Heart right ventricle (tissue), 16 donors: ENCODE results near the gene ULK1. TPM values are rescaled to one million over a fixed set of nuclear protein-coding genes. Genes with fewer than 3 reads are reported as not detected.

Experiments used
- ATAC-seq, 8 donors: fragments of 200-7000 bp; cut with Tn5 transposase; one replicate each; pipeline ENCODE4 v1.9.1; 2020; ENCODE audit warnings: mild to moderate bottlenecking in 8 of 8, moderate library complexity in 8 of 8, moderate number of reproducible peaks in 1 of 8
- DNase-seq, 2 donors: peaks; one replicate each; pipeline ENCODE4 v3.0.0-alpha.2; 2020
- H3K27ac ChIP-seq, 10 donors: fragments of 200-600 bp; sonication (generic) in 2 of 10; one replicate each; pipeline versions ENCODE4 v1.5.0 to v1.8.0; 2020 to 2022; ENCODE audit warnings: mild to moderate bottlenecking in 3 of 10
- H3K27me3 ChIP-seq, 7 donors: fragments of 200-600 bp; one replicate each; pipeline ENCODE4 v1.8.0; 2021 to 2022; ENCODE audit warnings: mild to moderate bottlenecking in 2 of 7
- H3K36me3 ChIP-seq, 9 donors: fragments of 200-600 bp; sonication (generic) in 1 of 9; one replicate each; pipeline versions ENCODE4 v1.5.0 to v1.8.0; 2020 to 2022; ENCODE audit warnings: mild to moderate bottlenecking in 2 of 9
- H3K4me1 ChIP-seq, 9 donors: fragments of 200-600 bp; sonication (generic) in 1 of 9; one replicate each; pipeline versions ENCODE4 v1.5.0 to v1.8.0; 2020 to 2022; ENCODE audit warnings: mild to moderate bottlenecking in 4 of 9
- H3K4me3 ChIP-seq, 10 donors: fragments of 200-600 bp; sonication (generic) in 2 of 10; one replicate each; pipeline versions ENCODE4 v1.5.0 to v1.8.0; 2020 to 2022; ENCODE audit warnings: mild to moderate bottlenecking in 7 of 10, moderate library complexity in 2 of 10
- H3K9me3 ChIP-seq, 11 donors: fragments of 200-600 bp in 10 of 11; sonication (generic) in 2 of 11; one replicate each; pipeline versions ENCODE4 v1.5.0 to v1.8.0; 2013 to 2022; ENCODE audit warnings: mild to moderate bottlenecking in 2 of 11, control low read depth in 1 of 11, moderate library complexity in 1 of 11
- CTCF ChIP-seq, 9 donors: fragments of 200-600 bp; sonication (generic) in 2 of 9; IDR thresholded peaks; one replicate each; pipeline versions ENCODE4 v1.5.0 to v1.8.0; 2021 to 2022; ENCODE audit warnings: antibody characterized with exemption in 9 of 9, mild to moderate bottlenecking in 5 of 9, moderate library complexity in 1 of 9
- WGBS, 2 donors: extraction: QIAGEN DNeasy Blood & Tissue Kit; methylation state at CpG; one replicate each; pipeline ENCODE4 v1.1.7; 2013; ENCODE audit warnings: inconsistent platforms in 1 of 2; 5-methylcytosine and 5-hydroxymethylcytosine counted together
- intact Hi-C, 10 donors: fragments of 100-400 bp; cut with DNase I; formaldehyde crosslinking; loops; one replicate each; pipeline versions ENCODE4 v1.11.1 to v1.14.2; 2022
- polyA plus RNA-seq, 2 donors: library from polyadenylated mRNA; stranded (reverse); fragments of 200-250 nt; gene quantifications; one replicate each; pipeline ENCODE4 v1.2.3, GENCODE V29; 2013
- total RNA-seq, 10 donors: library from RNA; stranded (reverse); fragmentation: NEBNext Ultra II Directional in 3 of 10; extraction: Animal tissue kit (Norgen Biotek cat#: 25700) in 3 of 10; gene quantifications; one replicate each; pipeline versions ENCODE4 v1.2.1 to v1.2.4, GENCODE V29; 2021 to 2023
- donor health status: Arrhythmogenic right ventricular cardiomyopathy.
- donor health status: ischemic (EF 13 %, LVEDD 7.1; RV severe dilation, severe dysfunction).
- donor health status: healthy with polysubstance abuse.
- donor health status: DM: no; HTN: yes; CAD: no.
- donor health status: DM: no; HTN: no; CAD: no.
- donor health status: ischemic (EF 25% LVEDD 6.9; RV normal size, moderate dysfunction).
- donor health status: ischemic (EF 25% LVEDD 5.7; RV mildly dilated, moderate dysfunction).
- donor health status: healthy.
- donor health status: DM: yes; HTN: yes; CAD: no.
- donor health status: Ischemic cardiomyopathy.
- donor health status: ischemic (EF 35%, LVEDD 5.7; RV mildly dilated, moderate dysfunction).
- donor health status: nonischemic (EF 11% LVEDD 7.7; RV severe dilation, severe dysfunction).
- donor health status: DM: yes; HTN: yes; CAD: no.
- donor health status: PGD.
- donor health status: ischemic (EF 29% LVEDD 5.4; RV normal size, mild dysfunction).
- donor health status: nonischemic (EF 23%, LVEDD 6.1; RV moderate dilation, normal function).

The ULK1 gene
- total and polyA plus RNA-seq, 12 donors, result 10.7 to 77.7 (median 48.6) TPM

- no peak overlapping the region for H3K27ac ChIP-seq
- ATAC-seq, result no peak
Measured at GRCh38 chr12:131905081-131905629, 10.7 kb downstream of the ULK1 start.

GRCh38 chr12:131905630-131906091 lies 11.2 kb downstream of the ULK1 start:
- ATAC-seq (no peak), DNase-seq (no peak)
- WGBS, 2 donors, result 87 to 89% methylated on average over 15 of the region's 15 CpGs
- no peak overlapping the region for H3K4me3 ChIP-seq
- intact Hi-C loops, result no loop called here
- peaks cover 0 to 46% (median 36%) of the 10 kb centered on the region in 9 donors for H3K36me3 ChIP-seq
- peaks cover 23 to 61% (median 45%) of the 10 kb centered on the region in 9 donors for H3K4me1 ChIP-seq
- no peak for TF ChIP-seq CTCF (IDR thresholded peaks at IDR 0.05)
- H3K27me3 ChIP-seq, result no peaks in the 10 kb centered on the region
- no peak overlapping the region for H3K27ac ChIP-seq
- no peaks in the 10 kb centered on the region for H3K9me3 ChIP-seq

More at GRCh38 chr12:131905081-131905629, 10.7 kb downstream of the ULK1 start:
- H3K27me3 ChIP-seq, result no peaks in the 10 kb centered on the region
- intact Hi-C loops, result no loop called here
- TF ChIP-seq CTCF (IDR thresholded peaks at IDR 0.05), result no peak
- 89% methylated on average over 13 of the region's 13 CpGs for WGBS, 2 donors
- no peak overlapping the region for H3K4me3 ChIP-seq
- H3K9me3 ChIP-seq, result no peaks in the 10 kb centered on the region
- DNase-seq, result no peak
- peaks cover 23 to 66% (median 50%) of the 10 kb centered on the region in 9 donors for H3K4me1 ChIP-seq
- H3K36me3 ChIP-seq, result peaks cover 0 to 44% (median 31%) of the 10 kb centered on the region in 9 donors

- Histone ChIP-seq H3K9me3 (no peaks in the 10 kb centered on the region), H3K36me3 (peaks cover 0 to 65% (median 49%) of the 10 kb centered on the region in 9 donors), H3K27ac (no peak overlapping the region), H3K27me3 (no peaks in the 10 kb centered on the region), H3K4me3 (no peak overlapping the region), H3K4me1 (peaks cover 16 to 57% (median 36%) of the 10 kb centered on the region in 9 donors)
- no peak for DNase-seq
- ATAC-seq, result no peak
- intact Hi-C loops, result no loop called here
- no peak for TF ChIP-seq CTCF (IDR thresholded peaks at IDR 0.05)
- WGBS, 2 donors, result 91 to 93% methylated on average over 30 to 31 of the region's 31 CpGs
Measured at GRCh38 chr12:131907379-131908091, 13.1 kb downstream of the ULK1 start.

GRCh38 chr12:131908092-131909080 lies 14.0 kb downstream of the ULK1 start:
- peaks cover 0 to 73% (median 49%) of the 10 kb centered on the region in 9 donors for H3K36me3 ChIP-seq
- no peaks in the 10 kb centered on the region for H3K27me3 ChIP-seq
- TF ChIP-seq CTCF (IDR thresholded peaks at IDR 0.05), result no peak
- 96 to 98% methylated on average over 92 to 96 of the region's 96 CpGs for WGBS, 2 donors
- intact Hi-C loops, result no loop called here
- H3K4me1 ChIP-seq, result peaks cover 13 to 57% (median 35%) of the 10 kb centered on the region in 9 donors
- H3K9me3 ChIP-seq, result no peaks in the 10 kb centered on the region
- H3K4me3 ChIP-seq, result no peak overlapping the region
- DNase-seq, result no peak
- H3K27ac ChIP-seq, result no peak overlapping the region
- ATAC-seq, result no peak
